Neural progenitor cell (in vitro differentiated cells): ENCODE data around the gene FBF1. TPM values are rescaled to one million over a fixed set of nuclear protein-coding genes. Genes with fewer than 3 reads are reported as not detected.
A peak's percentile ranks its signal among the peaks of the same experiment; 100 is the strongest.

ENCODE experiments used
- DNase-seq: peaks from one replicate; pipeline ENCODE4 v3.0.0-alpha.2; 2016; ENCODE audit warnings: low spot score
- H2AFZ ChIP-seq: fragments of 200-600 bp; sonication (generic); replicated peaks from 2 replicates; pipeline ENCODE4 v1.6.1; 2016; ENCODE audit warnings: antibody characterized with exemption
- H3F3A ChIP-seq: fragments of 200-600 bp; sonication (generic); 2 replicates; pipeline ENCODE4 v1.6.1; 2016; ENCODE audit warnings: antibody characterized with exemption, low read depth
- H3K27ac ChIP-seq: fragments of 200-600 bp; sonication (generic); 2 replicates; pipeline ENCODE4 v1.5.1; 2016; ENCODE audit warnings: mild to moderate bottlenecking
- H3K27me3 ChIP-seq: fragments of 200-600 bp; sonication (generic); 2 replicates; pipeline ENCODE4 v1.6.1; 2016; ENCODE audit warnings: mild to moderate bottlenecking, moderate library complexity
- H3K36me3 ChIP-seq: fragments of 200-600 bp; sonication (generic); 2 replicates; pipeline ENCODE4 v1.5.1; 2016
- H3K4me1 ChIP-seq: fragments of 200-600 bp; sonication (generic); 2 replicates; pipeline ENCODE4 v1.6.1; 2016; ENCODE audit warnings: mixed run types
- H3K4me2 ChIP-seq: fragments of 200-600 bp; sonication (generic); 2 replicates; pipeline ENCODE4 v1.6.1; 2016
- H3K4me3 ChIP-seq: fragments of 200-600 bp; sonication (generic); 2 replicates; pipeline ENCODE4 v1.5.1; 2016
- H3K79me2 ChIP-seq: fragments of 200-600 bp; sonication (generic); 2 replicates; pipeline ENCODE4 v1.6.1; 2016; ENCODE audit warnings: low read depth
- H3K9ac ChIP-seq: fragments of 200-600 bp; sonication (generic); 2 replicates; pipeline ENCODE4 v1.6.1; 2016
- H3K9me3 ChIP-seq: fragments of 200-600 bp; sonication (generic); 2 replicates; pipeline ENCODE4 v1.5.1; 2016; ENCODE audit warnings: low read depth
- H4K20me1 ChIP-seq: fragments of 200-600 bp; sonication (generic); 2 replicates; pipeline ENCODE4 v1.6.1; 2016; ENCODE audit warnings: low read depth
- H3K27ac Mint-ChIP-seq: 3 replicates; pipeline ENCODE4 v1.8.0; 2021; ENCODE audit warnings: mixed read lengths
- H3K27me3 Mint-ChIP-seq: 2 replicates; pipeline ENCODE4 v1.8.0; 2022; ENCODE audit warnings: low read depth, mild to moderate bottlenecking, inconsistent platforms, moderate library complexity, mixed read lengths; ENCODE audit not compliant: insufficient read depth
- H3K36me3 Mint-ChIP-seq: 3 replicates; pipeline ENCODE4 v1.8.0; 2021; ENCODE audit warnings: mixed read lengths
- H3K4me1 Mint-ChIP-seq: 3 replicates; pipeline ENCODE4 v1.8.0; 2021; ENCODE audit warnings: mixed read lengths
- H3K4me3 Mint-ChIP-seq: 3 replicates; pipeline ENCODE4 v1.8.0; 2021; ENCODE audit warnings: mild to moderate bottlenecking, moderate library complexity, mixed read lengths
- H3K9me3 Mint-ChIP-seq: 3 replicates; pipeline ENCODE4 v1.8.0; 2020; ENCODE audit warnings: mixed read lengths
- CTCF ChIP-seq: fragments of 200-600 bp; sonication (generic); IDR thresholded peaks from 2 replicates; pipeline ENCODE4 v1.5.1; 2017; ENCODE audit warnings: antibody characterized with exemption, mild to moderate bottlenecking
- EZH2 ChIP-seq: fragments of 200-600 bp; sonication (generic); IDR thresholded peaks from 2 replicates; pipeline ENCODE4 v1.6.1; 2017; ENCODE audit warnings: antibody characterized with exemption, mild to moderate bottlenecking, moderate library complexity
- EZH2phosphoT487 ChIP-seq: fragments of 200-600 bp; sonication (generic); IDR thresholded peaks from 2 replicates; pipeline ENCODE4 v1.6.1; 2017; ENCODE audit warnings: antibody characterized with exemption
- total RNA-seq: library from RNA; depleted of rRNA; stranded (reverse); fragments of >200 nt; gene quantifications from 2 replicates; pipeline ENCODE4 v1.2.3, GENCODE V29; 2015; ENCODE audit warnings: low replicate concordance

FBF1 gene
- total RNA-seq, 1 donor from 2014 or later = 11.2 TPM

- Histone ChIP-seq H3K27me3 (no peaks in the 10 kb centered on the region), H3K36me3 (no peaks in the 10 kb centered on the region), H3K9me3 (no peaks in the 10 kb centered on the region), H3F3A (peaks cover 46% of the 10 kb centered on the region), H3K4me3 (peak overlapping the region; percentile 74), H3K9ac (peak overlapping the region; percentile 10), H3K79me2 (peaks cover 26% of the 10 kb centered on the region), H3K4me2 (peak overlapping the region; percentile 82), H3K4me1 (peaks cover 14% of the 10 kb centered on the region), H3K27ac (peak overlapping the region; percentile 97), H4K20me1 (no peaks in the 10 kb centered on the region), H2AFZ (peak overlapping the region; percentile 81)
- Mint-ChIP-seq H3K36me3 (peaks cover 8% of the 10 kb centered on the region), H3K27me3 (peaks cover 2% of the 10 kb centered on the region), H3K27ac (peak overlapping the region; percentile 99), H3K4me1 (peaks cover 41% of the 10 kb centered on the region), H3K9me3 (no peaks in the 10 kb centered on the region), H3K4me3 (peak overlapping the region; percentile 95)
- no peak for DNase-seq
- no peak for TF ChIP-seq CTCF
- no peak for TF ChIP-seq EZH2
- TF ChIP-seq EZH2phosphoT487 = no peak
Observed at GRCh38 chr17:75979705-75980187, 38.9 kb upstream of the FBF1 start.

GRCh38 chr17:75978938-75979704 is 38.3 kb upstream of the FBF1 start, which contains the start of the genes ACOX1 and TEN1:
TSS of gene ACOX1 (minus strand) at chr17:75979166. CDS start at chr17:75979073, 93 bp downstream.
TSS of gene TEN1 (plus strand) at chr17:75979240. CDS start at chr17:75986193, 6,953 bp downstream.
- peak; percentile 98 for DNase-seq
- TF ChIP-seq EZH2 (no peak), EZH2phosphoT487 (no peak), CTCF (peak; percentile 39)
- Histone ChIP-seq H2AFZ (peak within 1 kb of the TSS; percentile 81), H3K4me3 (peak within 1 kb of the TSS; percentile 74), H3K27me3 (no peaks in the 10 kb centered on the region), H3K4me2 (peak within 1 kb of the TSS; percentile 82), H3K9me3 (no peaks in the 10 kb centered on the region), H3K79me2 (peaks cover 26% of the 10 kb centered on the region), H4K20me1 (no peaks in the 10 kb centered on the region), H3F3A (peaks cover 40% of the 10 kb centered on the region), H3K36me3 (no peaks in the 10 kb centered on the region), H3K4me1 (peaks cover 14% of the 10 kb centered on the region), H3K9ac (peak within 1 kb of the TSS; percentile 51), H3K27ac (peak within 1 kb of the TSS; percentile 97)
- Mint-ChIP-seq H3K27ac (peak within 1 kb of the TSS; percentile 99), H3K9me3 (no peaks in the 10 kb centered on the region), H3K4me3 (peak within 1 kb of the TSS; percentile 95), H3K27me3 (peaks cover 2% of the 10 kb centered on the region), H3K4me1 (peaks cover 41% of the 10 kb centered on the region), H3K36me3 (peaks cover 10% of the 10 kb centered on the region)

GRCh38 chr17:75976175-75976848 is 35.5 kb upstream of the FBF1 start:
- H3K9ac ChIP-seq = no peak overlapping the region
- H3K79me2 ChIP-seq = peaks cover 26% of the 10 kb centered on the region
- no peaks in the 10 kb centered on the region for H3K36me3 ChIP-seq

More at GRCh38 chr17:75976175-75976848, 35.5 kb upstream of the FBF1 start:
- Histone ChIP-seq H3K4me3 (no peak overlapping the region), H2AFZ (no peak overlapping the region), H3K9me3 (no peaks in the 10 kb centered on the region), H3K4me1 (peaks cover 6% of the 10 kb centered on the region), H3F3A (peaks cover 36% of the 10 kb centered on the region), H3K4me2 (no peak overlapping the region), H3K27me3 (no peaks in the 10 kb centered on the region), H4K20me1 (no peaks in the 10 kb centered on the region), H3K27ac (no peak overlapping the region)
- peaks cover 18% of the 10 kb centered on the region for H3K36me3 Mint-ChIP-seq
- H3K9me3 Mint-ChIP-seq = no peaks in the 10 kb centered on the region
- H3K4me1 Mint-ChIP-seq = peaks cover 31% of the 10 kb centered on the region
- H3K27me3 Mint-ChIP-seq = peaks cover under 1% of the 10 kb centered on the region
- TF ChIP-seq CTCF (no peak), EZH2phosphoT487 (no peak), EZH2 (no peak)
- H3K4me3 Mint-ChIP-seq = peak overlapping the region; percentile 28
- H3K27ac Mint-ChIP-seq = no peak overlapping the region
- no peak for DNase-seq
